ENCODE results near the gene SMIM10L1.

DNA sequence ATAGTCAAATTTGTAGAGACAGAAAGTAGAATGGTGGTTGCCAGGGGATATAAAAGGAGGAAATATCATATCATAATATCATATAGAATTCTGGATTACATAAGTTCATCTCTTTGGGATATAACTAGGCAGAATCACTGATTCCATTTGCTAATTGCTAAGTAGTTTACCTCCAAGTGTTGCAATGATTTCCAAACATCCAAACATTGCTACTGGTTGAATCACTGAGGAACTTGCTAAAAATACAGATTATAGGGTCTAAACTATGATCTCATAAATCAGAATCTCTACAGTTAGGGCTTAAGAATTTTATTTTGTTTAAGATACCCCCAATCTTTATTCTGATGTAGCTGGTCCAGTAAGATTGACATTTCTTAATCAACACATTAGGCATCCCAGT lies 31.8 kb downstream of the SMIM10L1 start:
- no peak for TF ChIP-seq POLR2A (IDR thresholded peaks at IDR 0.05)
- TF ChIP-seq, protein P1, sequence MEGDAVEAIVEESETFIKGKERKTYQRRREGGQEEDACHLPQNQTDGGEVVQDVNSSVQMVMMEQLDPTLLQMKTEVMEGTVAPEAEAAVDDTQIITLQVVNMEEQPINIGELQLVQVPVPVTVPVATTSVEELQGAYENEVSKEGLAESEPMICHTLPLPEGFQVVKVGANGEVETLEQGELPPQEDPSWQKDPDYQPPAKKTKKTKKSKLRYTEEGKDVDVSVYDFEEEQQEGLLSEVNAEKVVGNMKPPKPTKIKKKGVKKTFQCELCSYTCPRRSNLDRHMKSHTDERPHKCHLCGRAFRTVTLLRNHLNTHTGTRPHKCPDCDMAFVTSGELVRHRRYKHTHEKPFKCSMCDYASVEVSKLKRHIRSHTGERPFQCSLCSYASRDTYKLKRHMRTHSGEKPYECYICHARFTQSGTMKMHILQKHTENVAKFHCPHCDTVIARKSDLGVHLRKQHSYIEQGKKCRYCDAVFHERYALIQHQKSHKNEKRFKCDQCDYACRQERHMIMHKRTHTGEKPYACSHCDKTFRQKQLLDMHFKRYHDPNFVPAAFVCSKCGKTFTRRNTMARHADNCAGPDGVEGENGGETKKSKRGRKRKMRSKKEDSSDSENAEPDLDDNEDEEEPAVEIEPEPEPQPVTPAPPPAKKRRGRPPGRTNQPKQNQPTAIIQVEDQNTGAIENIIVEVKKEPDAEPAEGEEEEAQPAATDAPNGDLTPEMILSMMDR (IDR thresholded peaks at IDR 0.05) = no peak
- no peak for TF ChIP-seq POLR2AphosphoS5 (IDR thresholded peaks at IDR 0.05)
